ENCODE measurements around the gene TXNL1.
A peak's percentile ranks its signal among the peaks of the same experiment; 100 is the strongest.
"Not testable (repeated sequence)": the region's sequence is repeated elsewhere in the genome, so short reads cannot be mapped to it uniquely, and the experiment has no call there.

The TXNL1 gene

GRCh38 chr18:56593906-56594305, 44.5 kb downstream of the TXNL1 start:
- H3K4me3 ChIP-seq (replicated peaks; ENCODE audit: low read depth, low read length): no peak overlapping the region
- peak; percentile 29 for DNase-seq (ENCODE audit: low read depth)
- TF ChIP-seq CTCF (IDR thresholded peaks at IDR 0.05; ENCODE audit: low read length, missing control alignments): no peak

DNA sequence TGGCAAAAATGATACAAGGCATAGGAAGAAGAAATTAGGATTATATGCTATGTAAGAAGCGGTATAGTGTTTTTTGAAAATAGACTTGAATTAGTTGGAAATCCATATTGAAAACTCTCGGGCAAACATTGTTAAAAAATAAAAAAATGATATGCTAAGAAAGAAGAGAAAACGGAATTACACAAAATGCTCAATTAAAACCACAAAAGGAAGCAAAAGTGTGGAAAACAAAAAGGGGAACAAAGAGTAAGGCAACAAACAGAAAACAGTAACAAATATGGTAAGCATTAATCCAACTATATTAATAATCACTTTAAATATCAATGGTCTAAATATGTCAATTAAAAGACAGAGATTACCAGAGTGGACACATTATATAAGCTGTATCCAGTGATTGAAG, 58.4 kb downstream of the TXNL1 start:
- no peak overlapping the region for H3K4me3 ChIP-seq (replicated peaks; ENCODE audit: low read depth, low read length)
- no peak for DNase-seq (ENCODE audit: low read depth)
- TF ChIP-seq CTCF (IDR thresholded peaks at IDR 0.05; ENCODE audit: low read length, missing control alignments): no peak

DNA sequence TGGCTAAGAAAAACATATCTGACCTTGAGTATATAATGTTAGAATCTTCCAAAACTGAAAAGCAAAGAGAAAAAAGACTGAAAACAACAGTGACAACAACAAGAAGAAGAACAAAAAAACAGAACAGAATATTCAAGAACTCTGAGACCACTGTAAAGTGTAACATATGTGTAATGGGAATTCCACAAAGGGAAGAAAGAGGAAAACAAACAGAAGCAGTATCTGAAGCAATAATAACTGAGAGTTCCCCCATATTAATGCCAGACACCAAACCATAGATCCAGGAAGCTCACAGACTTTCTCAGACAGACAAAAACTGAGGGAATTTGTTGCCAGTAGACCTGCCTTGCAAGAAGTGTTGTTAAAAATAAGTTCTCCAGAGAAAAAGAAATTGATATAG, 58.9 kb downstream of the TXNL1 start:
- TF ChIP-seq CTCF (IDR thresholded peaks at IDR 0.05; ENCODE audit: low read length, missing control alignments): no peak
- H3K4me3 ChIP-seq (replicated peaks; ENCODE audit: low read depth, low read length): no peak overlapping the region
- no peak for DNase-seq (ENCODE audit: low read depth)

DNA sequence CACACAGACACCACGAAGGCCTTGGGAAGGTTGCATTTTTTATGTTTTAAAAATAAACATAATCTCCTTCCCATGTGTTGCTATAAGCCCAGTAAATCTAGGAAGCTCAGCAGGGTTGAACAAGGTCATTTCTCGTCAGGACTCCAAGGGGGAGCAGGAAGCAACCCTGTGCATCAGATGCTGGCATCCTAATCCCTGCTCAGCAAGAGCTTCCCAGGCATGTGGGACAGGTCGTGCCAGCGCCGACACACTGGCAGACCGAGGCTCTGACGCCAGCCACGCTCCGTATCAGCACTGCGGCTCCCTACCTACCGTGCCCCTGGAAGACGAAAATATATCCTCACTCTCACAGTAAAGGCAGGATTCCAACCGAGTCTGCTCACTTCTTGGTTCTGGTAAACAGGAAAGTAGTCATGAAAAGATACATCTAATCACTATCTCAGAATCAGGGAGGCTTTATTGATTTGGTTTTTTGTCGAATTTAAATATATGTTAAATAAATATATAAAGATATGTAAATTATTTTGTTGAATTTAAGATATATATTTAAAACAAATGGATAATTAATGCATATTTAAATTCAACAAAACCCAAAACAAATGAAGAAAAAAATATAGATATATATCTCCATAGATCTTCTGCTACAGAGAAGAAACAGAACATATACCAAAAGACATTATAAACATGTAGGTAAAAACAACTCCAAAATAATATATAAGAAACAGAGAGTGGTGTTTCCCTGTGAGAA, 61.4 kb downstream of the TXNL1 start:
- no peak for TF ChIP-seq CTCF (IDR thresholded peaks at IDR 0.05; ENCODE audit: low read length, missing control alignments)
- H3K4me3 ChIP-seq (replicated peaks; ENCODE audit: low read depth, low read length): no peak overlapping the region
- DNase-seq (ENCODE audit: low read depth): peak; percentile 7

- TF ChIP-seq CTCF (IDR thresholded peaks at IDR 0.05; ENCODE audit: low read length, missing control alignments): peak; percentile 59
- no peak overlapping the region for H3K4me3 ChIP-seq (replicated peaks; ENCODE audit: low read depth, low read length)
- DNase-seq (ENCODE audit: low read depth): peak; percentile 82
Measured at GRCh38 chr18:56575819-56576663, 62.4 kb downstream of the TXNL1 start.

DNA sequence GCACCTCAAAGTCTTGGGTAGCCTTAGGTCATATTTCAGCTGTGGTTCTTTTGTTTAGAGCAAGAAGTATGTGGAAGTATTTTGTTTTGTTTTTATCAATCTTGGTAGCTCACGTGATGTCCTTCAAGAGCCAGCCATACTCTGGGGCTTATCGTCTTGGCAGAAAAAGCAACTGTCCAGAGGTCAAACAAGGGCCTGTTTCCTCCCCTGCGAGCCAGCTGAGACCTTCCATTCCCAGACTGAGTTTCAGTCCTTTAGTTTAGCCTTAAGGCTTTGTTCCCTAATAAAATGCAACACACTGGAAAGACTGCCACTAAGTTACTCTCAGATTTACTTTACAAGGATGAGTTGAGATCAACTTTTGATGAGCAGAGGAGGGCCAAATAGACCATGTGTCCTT, 63.5 kb downstream of the TXNL1 start:
- TF ChIP-seq CTCF (IDR thresholded peaks at IDR 0.05; ENCODE audit: low read length, missing control alignments): no peak
- H3K4me3 ChIP-seq (replicated peaks; ENCODE audit: low read depth, low read length): no peak overlapping the region
- peak; percentile 77 for DNase-seq (ENCODE audit: low read depth)

DNA sequence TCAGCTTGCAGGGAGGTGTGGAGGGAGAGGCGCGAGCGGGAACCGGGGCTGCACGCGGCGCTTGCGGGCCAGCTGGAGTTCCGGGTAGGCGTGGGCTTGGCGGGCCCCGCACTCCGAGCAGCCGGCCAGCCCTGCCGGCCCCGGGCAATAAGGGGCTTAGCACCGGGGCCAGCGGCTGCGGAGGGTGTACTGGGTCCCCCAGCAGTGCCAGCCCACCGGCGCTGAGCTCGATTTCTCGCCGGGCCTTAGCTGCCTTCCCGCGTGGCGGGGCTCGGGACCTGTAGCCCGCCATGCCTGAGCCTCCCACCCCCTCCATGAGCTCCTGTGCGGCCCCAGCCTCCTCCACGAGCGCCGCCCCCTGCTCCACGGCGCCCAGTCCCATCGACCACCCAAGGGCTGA, 66.1 kb downstream of the TXNL1 start:
- not testable (repeated sequence) for DNase-seq (ENCODE audit: low read depth); H3K4me3 ChIP-seq (replicated peaks; ENCODE audit: low read depth, low read length)
